ENCODE data around the gene TMEM45A.
A peak's percentile ranks its signal among the peaks of the same experiment; 100 is the strongest.
"Not testable (repeated sequence)": the region's sequence is repeated elsewhere in the genome, so short reads cannot be mapped to it uniquely, and the experiment has no call there.

The TMEM45A gene

DNA sequence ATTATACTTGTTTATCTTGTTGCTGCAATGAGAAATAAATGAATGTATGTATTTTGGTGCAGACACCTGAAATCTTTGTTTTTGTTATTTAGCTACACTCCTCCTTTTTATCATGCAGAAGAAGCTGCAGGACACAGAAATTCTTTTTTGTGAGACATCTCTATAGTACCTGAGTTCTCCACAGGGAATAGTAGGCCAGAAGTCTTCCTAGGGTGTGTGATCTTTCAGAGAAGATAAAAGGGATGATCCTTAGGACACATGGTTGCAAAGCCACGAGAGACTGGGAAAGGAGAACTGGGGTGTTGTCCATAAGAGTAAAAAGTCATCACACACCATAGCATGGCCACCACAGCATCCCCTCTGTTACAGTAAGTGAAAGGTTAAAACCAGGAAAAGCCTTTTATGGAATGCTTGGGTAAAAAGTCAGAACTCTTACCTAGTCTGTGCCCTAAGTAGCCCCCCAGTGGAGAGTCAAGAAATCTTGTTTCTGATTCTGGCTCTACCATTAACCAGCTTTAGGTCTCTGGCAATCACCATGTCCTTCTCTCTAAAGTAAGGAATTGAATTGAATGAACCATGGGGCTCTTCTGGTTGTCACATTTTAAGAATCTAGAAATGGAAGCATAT, 85.1 kb downstream of the TMEM45A start:
- DNase-seq (ENCODE audit: low spot score) = no peak

DNA sequence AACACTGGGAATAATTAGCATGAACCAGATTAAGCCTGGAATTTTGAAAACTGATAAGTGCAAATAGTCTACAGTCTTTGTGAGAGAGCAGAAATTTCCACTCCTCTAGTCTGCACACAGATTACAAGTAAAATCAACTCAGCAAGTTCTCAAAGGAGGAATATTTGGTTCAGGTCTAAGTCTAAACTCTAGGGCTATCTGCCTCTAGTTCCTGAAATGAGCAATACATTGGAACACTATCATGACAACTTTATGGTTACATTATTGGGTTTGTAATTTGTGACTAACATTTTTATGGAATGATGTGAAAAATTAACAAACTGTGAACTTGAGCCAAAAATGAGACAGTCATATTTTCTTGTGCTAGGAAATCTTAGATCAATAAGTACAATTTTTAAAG, 86.2 kb downstream of the TMEM45A start:
- DNase-seq (ENCODE audit: low spot score) = no peak

DNA sequence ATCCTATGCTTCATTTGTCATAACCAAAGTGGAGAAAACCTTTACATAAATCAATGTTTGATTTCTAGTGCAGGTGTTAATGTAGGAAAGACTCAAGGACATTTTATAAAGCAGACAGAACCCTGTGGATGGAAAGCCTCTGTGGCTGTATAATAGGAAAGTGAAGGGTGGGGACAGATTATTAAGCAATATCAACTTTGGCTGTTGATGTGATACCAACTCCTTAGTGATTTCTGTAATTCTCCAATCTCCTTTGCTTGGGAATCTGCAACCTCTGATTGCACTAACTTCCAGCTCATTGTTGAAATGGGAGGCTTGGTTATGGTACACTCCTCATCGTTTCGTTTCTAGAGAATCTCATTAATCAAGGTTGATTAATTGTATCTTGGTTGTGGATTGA, 87.7 kb downstream of the TMEM45A start:
- no peak for DNase-seq (ENCODE audit: low spot score)

GRCh38 chr3:100581650-100582049, 89.2 kb downstream of the TMEM45A start:
- no peak for DNase-seq (ENCODE audit: low spot score)

GRCh38 chr3:100582157-100582556, 89.7 kb downstream of the TMEM45A start:
- not testable (repeated sequence) for DNase-seq (ENCODE audit: low spot score)

- no peak for DNase-seq (ENCODE audit: low spot score)
These were observed 91.8 kb downstream of the TMEM45A start for GRCh38 chr3:100584101-100584660.

- no peak for DNase-seq (ENCODE audit: low spot score)
These were observed 94.4 kb downstream of the TMEM45A start for GRCh38 chr3:100586832-100587231.

DNA sequence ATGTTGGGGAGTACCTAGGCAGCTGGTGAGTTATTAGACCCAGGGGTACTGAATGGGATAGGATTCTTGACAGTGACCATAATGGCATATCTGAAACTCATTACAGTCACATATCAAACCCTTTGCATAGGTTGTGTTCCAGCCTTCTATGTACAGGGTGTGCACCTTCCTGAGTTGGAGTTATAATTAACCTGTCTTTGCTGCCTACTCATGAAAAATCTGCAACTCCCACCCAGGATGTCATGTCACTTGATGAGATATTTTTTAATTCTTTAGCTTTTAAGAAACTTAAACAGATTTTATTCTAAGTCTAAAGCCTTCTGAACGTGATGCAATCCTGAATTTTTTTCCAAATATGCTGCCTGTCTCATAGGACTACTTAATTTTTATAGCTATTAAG, 95.8 kb downstream of the TMEM45A start:
- DNase-seq (ENCODE audit: low spot score) = no peak

GRCh38 chr3:100590114-100590839, 97.9 kb downstream of the TMEM45A start:
- peak; percentile 70 for DNase-seq (ENCODE audit: low spot score)

GRCh38 chr3:100590840-100591147, 98.4 kb downstream of the TMEM45A start:
- no peak for DNase-seq (ENCODE audit: low spot score)

DNA sequence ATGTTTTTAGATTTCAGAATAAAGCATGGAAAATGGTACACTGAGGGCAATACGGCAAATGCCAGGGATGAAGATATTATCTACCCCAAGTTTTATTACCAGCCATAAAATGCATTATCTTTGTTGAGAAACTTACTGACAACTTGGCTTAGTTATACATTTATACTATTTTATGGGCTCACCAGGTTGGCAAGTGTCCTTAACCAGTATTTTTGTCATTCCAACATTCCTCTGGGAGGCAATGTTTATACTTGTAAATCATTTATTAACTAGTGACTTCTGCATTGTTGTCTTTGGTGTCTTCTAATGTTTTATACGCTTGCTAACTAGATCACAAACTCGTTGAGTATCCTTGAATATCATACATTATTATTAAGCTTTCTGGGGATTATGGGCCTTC, 99.0 kb downstream of the TMEM45A start:
- DNase-seq (ENCODE audit: low spot score) = peak; percentile 57

GRCh38 chr3:100600181-100601042, 108.0 kb downstream of the TMEM45A start:
- DNase-seq (ENCODE audit: low spot score) = peak; percentile 15

- DNase-seq (ENCODE audit: low spot score) = peak; percentile 46
These were observed 110.4 kb downstream of the TMEM45A start for GRCh38 chr3:100602506-100603444.

GRCh38 chr3:100603469-100603868, 111.0 kb downstream of the TMEM45A start:
- no peak for DNase-seq (ENCODE audit: low spot score)

- no peak for DNase-seq (ENCODE audit: low spot score)
These were observed 112.9 kb downstream of the TMEM45A start for GRCh38 chr3:100605358-100605757.

DNA sequence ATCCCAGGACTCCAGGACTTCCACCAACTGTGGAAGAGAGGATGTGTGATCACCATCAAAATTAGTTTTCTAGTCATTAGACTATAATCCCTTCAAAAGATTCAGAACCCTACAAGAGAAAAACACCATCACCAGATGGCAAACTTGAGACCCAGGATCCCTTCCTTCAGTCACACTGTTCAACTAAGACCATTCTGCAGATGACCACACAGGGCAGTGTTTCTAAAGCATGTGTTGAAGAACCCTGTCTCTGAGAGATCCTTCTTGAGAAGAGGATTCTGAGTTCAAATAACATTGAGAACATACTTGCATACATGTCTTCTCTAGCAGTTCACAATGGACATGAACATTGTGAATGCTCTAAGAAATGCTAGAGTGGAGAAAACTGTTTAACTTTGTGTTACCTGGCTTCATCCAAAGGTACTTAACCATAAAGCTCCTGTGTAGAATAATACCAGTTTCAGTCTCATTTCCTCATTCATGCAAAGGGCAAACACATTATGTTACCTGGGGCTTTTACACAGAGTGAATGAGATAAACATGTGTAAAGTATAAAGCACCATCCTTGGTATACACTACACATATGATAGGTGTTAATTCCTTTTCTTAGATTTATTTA, 114.6 kb downstream of the TMEM45A start:
- DNase-seq (ENCODE audit: low spot score) = no peak

DNA sequence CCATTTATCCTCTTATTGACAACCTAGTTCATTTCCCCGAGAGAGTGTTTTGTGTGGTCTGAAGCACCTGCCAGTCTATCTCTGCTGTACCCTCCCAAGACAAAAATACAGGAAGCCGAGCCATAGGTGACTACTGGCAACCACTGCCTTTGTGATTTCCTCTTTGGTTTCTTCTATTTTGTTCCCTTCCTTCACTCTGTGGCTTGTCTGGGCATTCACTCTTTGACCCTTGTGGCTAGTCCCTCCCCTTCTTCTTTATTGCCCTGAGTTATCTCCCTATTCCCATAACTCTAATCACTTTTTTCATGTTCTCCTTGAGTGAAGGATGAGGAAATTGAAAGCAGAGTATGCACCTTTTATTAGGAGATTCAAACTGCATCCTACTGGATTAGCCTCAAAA, 116.9 kb downstream of the TMEM45A start, which contains the start of gene ADGRG7:
Gene ADGRG7, plus strand, starts transcription at position 297 of the 400 bp plus-strand sequence. CDS start 256 bp downstream, outside the sequence.
- no peak for DNase-seq (ENCODE audit: low spot score)

DNA sequence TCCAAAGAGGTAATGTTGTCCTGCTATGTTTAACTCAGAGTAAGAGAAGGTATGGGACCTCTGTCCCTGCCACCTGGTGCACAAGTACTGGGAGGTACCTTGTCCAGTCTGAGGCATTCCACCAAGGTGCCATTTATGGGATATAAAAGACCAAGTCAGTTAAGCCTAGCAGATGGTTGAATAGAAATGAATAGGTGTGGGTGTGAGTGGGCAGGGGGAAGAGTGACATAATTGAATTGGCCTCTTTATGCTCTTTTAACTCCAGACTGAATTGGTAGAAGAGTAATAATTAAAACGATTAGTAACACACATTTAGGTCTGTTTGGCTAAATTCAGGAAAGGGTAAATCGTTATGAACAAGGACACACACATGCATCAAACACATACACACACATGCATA, 117.5 kb downstream of the TMEM45A start:
- DNase-seq (ENCODE audit: low spot score) = no peak

- no peak for DNase-seq (ENCODE audit: low spot score)
These were observed 118.8 kb downstream of the TMEM45A start for GRCh38 chr3:100611221-100611620.

GRCh38 chr3:100613721-100614390, 121.4 kb downstream of the TMEM45A start:
- DNase-seq (ENCODE audit: low spot score) = no peak
